ENCODE results near the gene PPP1R3G.
"Not testable (repeated sequence)": the region's sequence is repeated elsewhere in the genome, so short reads cannot be mapped to it uniquely, and the experiment has no call there.

PPP1R3G gene

GRCh38 chr6:5055118-5055517 lies 30.0 kb upstream of the PPP1R3G start:
- Mint-ChIP-seq H3K36me3 (ENCODE audit: low read depth) (peaks cover 17% of the 10 kb centered on the region), H3K27ac (no peak overlapping the region)
- no peak for TF ChIP-seq CTCF (IDR thresholded peaks at IDR 0.05)

GRCh38 chr6:5058254-5058653 lies 26.9 kb upstream of the PPP1R3G start:
- H3K9me3 Mint-ChIP-seq = peaks cover under 1% of the 10 kb centered on the region
- H3K4me3 Mint-ChIP-seq = no peak overlapping the region
- peaks cover 12% of the 10 kb centered on the region for H3K4me1 Mint-ChIP-seq
- H3K27me3 Mint-ChIP-seq (ENCODE audit: low read depth, poor library complexity) = peaks cover 10% of the 10 kb centered on the region
- no peak for DNase-seq
- no peaks in the 10 kb centered on the region for H3K36me3 Mint-ChIP-seq (ENCODE audit: low read depth)
- TF ChIP-seq CTCF (IDR thresholded peaks at IDR 0.05) = no peak
- H3K27ac Mint-ChIP-seq = no peak overlapping the region

More at GRCh38 chr6:5055118-5055517, 30.0 kb upstream of the PPP1R3G start:
- peaks cover 12% of the 10 kb centered on the region for H3K4me1 Mint-ChIP-seq
- peaks cover 14% of the 10 kb centered on the region for H3K27me3 Mint-ChIP-seq (ENCODE audit: low read depth, poor library complexity)
- DNase-seq = no peak
- no peak overlapping the region for H3K4me3 Mint-ChIP-seq
- H3K9me3 Mint-ChIP-seq = peaks cover 25% of the 10 kb centered on the region

DNA sequence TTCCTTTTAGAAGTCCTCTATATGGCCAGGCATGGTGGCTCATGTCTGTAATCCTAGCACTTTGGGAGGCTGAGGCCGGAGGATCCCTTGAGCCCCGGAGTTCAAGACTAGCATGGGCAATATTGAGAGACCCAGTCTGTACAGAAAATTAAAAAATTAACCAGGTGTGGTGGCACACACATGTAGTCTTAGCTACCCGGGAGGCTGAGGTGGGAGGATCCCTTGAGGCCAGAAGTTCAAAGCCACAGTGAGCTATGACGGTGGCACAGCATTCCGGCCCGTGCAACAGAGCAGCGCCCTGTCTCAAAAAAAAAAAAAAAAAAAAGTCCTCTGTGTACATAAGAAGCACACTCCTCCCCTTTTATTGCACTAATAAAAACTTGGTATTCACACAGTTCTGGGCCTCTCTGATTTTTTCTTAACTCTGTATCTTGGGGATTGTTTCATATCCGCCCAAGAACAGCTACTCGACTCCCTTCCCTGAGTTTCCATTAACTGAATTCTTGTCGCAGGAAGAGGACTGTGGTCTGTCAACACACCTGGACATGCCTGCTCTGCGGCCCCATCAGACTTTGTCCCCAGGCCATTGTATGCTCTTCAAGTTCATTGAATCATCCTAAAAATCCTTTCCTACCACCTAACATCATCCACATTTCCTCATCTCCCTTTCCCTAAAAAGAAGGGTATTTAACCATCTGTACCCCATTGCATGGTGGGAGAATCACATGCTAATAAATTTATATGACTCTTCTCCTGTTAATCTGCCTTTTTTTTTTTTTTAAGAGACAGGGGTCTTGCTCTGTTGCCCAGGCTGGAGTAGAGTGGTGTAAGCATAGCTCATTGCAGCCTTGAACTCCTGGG lies 25.9 kb upstream of the PPP1R3G start:
- H3K4me1 Mint-ChIP-seq = peaks cover 12% of the 10 kb centered on the region
- H3K36me3 Mint-ChIP-seq (ENCODE audit: low read depth) = no peaks in the 10 kb centered on the region
- H3K9me3 Mint-ChIP-seq = no peaks in the 10 kb centered on the region
- TF ChIP-seq CTCF (IDR thresholded peaks at IDR 0.05) = no peak
- no peak for DNase-seq
- no peak overlapping the region for H3K4me3 Mint-ChIP-seq
- H3K27ac Mint-ChIP-seq = no peak overlapping the region
- H3K27me3 Mint-ChIP-seq (ENCODE audit: low read depth, poor library complexity) = peaks cover 10% of the 10 kb centered on the region

- peaks cover 12% of the 10 kb centered on the region for H3K4me1 Mint-ChIP-seq
- not testable (repeated sequence) for H3K36me3 Mint-ChIP-seq (ENCODE audit: low read depth); H3K27me3 Mint-ChIP-seq (ENCODE audit: low read depth, poor library complexity); H3K4me3 Mint-ChIP-seq; DNase-seq; H3K9me3 Mint-ChIP-seq; H3K27ac Mint-ChIP-seq
Observed at GRCh38 chr6:5060439-5060838, 24.7 kb upstream of the PPP1R3G start.

DNA sequence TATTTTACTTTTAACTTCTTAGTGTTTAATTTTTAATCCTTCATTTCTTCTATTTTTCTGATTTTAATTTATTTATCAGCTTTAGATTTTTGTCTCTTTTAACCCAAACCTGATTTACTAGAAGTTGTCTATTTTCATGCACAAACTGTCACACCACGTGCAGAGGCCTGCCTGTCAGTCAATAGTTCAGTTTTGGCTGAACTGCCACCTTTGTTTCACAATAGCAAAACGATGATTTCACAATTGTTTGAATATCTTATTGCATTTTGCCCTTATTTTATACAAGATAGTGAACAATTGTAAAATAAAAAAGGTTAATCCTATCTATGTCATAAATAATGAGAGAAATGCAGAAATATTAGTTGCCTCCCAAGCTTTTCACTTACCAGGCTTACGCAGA lies 24.0 kb upstream of the PPP1R3G start:
- Mint-ChIP-seq H3K4me3 (no peak overlapping the region), H3K36me3 (ENCODE audit: low read depth) (no peaks in the 10 kb centered on the region), H3K4me1 (peaks cover 12% of the 10 kb centered on the region), H3K27me3 (ENCODE audit: low read depth, poor library complexity) (peaks cover 10% of the 10 kb centered on the region), H3K9me3 (no peaks in the 10 kb centered on the region), H3K27ac (no peak overlapping the region)
- no peak for TF ChIP-seq CTCF (IDR thresholded peaks at IDR 0.05)
- no peak for DNase-seq

- no peak for TF ChIP-seq CTCF (IDR thresholded peaks at IDR 0.05)
- Mint-ChIP-seq H3K4me3 (no peak overlapping the region), H3K4me1 (peaks cover 7% of the 10 kb centered on the region), H3K36me3 (ENCODE audit: low read depth) (peaks cover 9% of the 10 kb centered on the region), H3K27ac (no peak overlapping the region), H3K27me3 (ENCODE audit: low read depth, poor library complexity) (peaks cover 10% of the 10 kb centered on the region), H3K9me3 (peaks cover 11% of the 10 kb centered on the region)
- no peak for DNase-seq
Observed at GRCh38 chr6:5063617-5064016, 21.5 kb upstream of the PPP1R3G start.

All from nephron progenitor cell (in vitro differentiated cells).